HUDEP-2 (cell line): ENCODE results near the gene KRT83.
A peak's percentile ranks its signal among the peaks of the same experiment; 100 is the strongest.
"Not testable (repeated sequence)": the region's sequence is repeated elsewhere in the genome, so short reads cannot be mapped to it uniquely, and the experiment has no call there.

Experiments
- DNase-seq, 76 experiments: peaks; one replicate each; lab custom pipeline; 2025; ENCODE audit not compliant: unreplicated experiment in 76 of 76; lab: John Stamatoyannopoulos, UW

The KRT83 gene

DNA sequence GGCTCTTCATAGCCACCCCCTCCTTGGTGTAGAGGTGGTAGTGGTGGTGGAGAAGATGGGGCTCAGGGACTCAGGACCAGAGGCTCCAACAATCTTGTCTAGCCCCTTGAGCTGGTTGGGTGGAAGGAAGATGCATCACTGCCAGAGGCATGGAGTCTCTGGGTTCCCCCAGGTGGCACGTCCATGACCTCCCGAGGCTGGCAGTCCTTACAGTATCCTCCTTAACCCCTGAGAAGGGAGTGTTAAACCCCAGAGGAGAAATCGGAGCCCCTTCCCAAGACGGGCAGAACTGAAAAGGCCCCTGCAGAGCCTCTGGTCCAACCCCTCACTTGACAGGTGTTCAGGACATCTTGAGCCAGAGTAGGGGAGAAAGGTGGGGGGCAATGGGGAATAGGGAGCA, 9.1 kb downstream of the KRT83 start:
- no peak for DNase-seq

GRCh38 chr12:52311285-52311648, 9.9 kb downstream of the KRT83 start:
- DNase-seq, result no peak

GRCh38 chr12:52310622-52311284, 10.4 kb downstream of the KRT83 start:
- no peak for DNase-seq

DNA sequence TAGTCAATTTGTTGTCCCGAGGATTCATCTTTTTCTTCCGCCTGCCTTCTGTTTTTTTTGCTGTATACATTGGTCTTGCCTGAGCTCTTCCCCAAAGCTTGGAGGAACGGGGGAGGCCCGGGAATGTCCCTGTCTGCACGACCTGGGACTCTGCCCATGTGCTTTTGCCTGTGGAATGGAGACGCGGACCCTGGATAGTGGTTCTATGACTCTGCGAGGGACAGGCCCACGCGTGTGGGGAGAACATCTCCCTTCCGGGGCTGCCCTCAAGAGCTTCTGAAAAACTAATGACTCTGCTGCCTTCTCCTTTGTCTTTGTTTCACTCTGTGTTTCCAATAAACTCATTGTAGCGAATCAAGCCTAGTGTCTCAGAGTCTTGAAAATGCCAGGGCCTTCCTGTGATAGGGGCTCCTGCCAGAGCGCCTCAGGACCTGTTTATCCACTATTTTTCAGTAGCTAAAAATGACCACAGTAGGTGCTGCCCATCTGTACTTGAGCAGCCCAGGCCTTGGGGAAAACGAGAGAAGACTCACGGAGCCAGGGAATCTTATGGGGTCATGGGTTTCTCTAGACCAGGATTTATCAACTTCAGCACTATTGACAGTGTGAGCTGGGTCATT, 12.3 kb downstream of the KRT83 start:
- DNase-seq, result no peak

GRCh38 chr12:52307836-52308805, 13.1 kb downstream of the KRT83 start:
- DNase-seq, result peak in 9 of 76 experiments; percentile 1 to 13 (median 6)

DNA sequence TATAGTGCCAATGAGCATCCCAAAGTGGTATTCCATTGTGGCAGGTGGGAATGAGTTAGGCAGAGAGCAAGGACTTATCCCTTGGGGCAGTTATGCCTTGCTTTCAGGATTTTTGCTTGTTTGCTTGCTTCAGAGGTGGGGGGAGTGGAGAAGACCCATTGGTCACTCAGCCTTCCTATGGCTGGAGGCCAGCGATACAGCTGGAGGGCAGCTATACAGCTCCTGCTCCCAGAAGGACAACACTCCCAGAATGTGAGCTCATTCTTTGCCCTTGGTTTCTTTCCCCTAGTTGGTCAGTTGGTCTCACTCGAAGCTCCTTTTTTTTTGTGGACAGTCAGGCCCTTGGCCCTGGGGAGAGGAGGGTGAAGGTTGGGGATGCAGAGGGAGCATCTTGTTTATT, 14.5 kb downstream of the KRT83 start:
- no peak for DNase-seq

GRCh38 chr12:52305921-52306705, 15.1 kb downstream of the KRT83 start:
- peak in 1 of 76 experiments; percentile 4 for DNase-seq

DNA sequence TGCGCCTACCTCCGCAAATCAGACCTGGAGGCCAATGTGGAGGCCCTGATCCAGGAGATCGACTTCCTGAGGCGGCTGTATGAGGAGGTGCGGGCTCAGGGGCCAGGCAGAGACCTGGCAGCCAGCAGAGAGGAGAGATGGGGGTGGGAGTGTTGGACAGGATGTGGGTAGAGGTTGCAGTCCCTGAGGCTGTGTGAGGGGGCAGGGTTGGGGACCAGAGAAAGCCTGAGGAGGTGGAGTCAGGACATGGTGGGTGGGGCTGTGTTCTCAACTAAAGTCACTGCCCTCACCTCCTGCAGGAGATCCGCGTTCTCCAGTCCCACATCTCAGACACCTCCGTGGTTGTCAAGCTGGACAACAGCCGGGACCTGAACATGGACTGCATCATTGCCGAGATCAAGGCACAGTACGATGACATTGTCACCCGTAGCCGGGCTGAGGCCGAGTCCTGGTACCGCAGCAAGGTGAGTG, 16.2 kb downstream of the KRT83 start:
- DNase-seq, result not testable (repeated sequence)

DNA sequence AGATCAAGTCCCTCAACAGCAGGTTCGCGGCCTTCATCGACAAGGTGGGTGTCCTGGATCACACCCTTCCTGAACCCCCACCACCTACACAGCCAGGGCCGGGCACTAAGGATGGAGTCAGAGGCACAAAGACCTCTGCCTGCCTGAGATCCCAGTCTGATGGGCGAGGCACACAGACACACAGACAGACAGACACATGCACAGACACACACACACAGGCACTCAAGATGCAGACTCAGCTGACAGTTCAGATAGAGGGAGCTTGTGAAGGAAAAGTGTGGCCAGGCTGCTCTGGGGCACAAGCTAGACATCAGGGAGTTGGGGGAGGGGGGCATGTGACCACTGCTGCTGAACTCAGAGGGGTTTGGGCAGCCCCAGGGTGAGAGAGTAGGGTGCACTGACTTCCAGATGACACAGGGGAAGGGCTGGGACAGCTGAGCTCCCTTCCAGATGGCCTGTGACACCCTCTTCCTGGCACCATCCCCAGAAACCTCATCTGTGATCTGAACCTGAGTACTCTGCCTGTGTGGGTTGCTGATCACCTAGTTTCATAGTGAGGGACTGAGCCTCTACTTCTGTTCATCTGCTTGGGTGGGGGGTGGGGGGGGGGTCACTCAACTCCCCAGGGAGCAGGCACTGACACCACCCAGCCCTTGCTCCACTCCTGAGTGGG, 18.8 kb downstream of the KRT83 start:
- DNase-seq, result not testable (repeated sequence)

DNA sequence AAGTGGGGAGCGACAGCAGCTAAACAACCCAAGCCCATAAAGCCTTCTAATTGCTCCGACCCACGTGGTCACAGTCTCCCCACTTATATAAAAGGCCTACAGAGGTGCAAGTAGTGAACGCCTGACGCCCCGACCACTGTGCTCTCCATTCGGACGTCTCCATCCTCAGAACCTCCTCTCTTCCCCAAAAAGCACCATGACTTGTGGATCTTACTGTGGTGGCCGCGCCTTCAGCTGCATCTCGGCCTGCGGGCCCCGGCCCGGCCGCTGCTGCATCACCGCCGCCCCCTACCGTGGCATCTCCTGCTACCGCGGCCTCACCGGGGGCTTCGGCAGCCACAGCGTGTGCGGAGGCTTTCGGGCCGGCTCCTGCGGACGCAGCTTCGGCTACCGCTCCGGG, 19.5 kb downstream of the KRT83 start:
- DNase-seq, result not testable (repeated sequence)

DNA sequence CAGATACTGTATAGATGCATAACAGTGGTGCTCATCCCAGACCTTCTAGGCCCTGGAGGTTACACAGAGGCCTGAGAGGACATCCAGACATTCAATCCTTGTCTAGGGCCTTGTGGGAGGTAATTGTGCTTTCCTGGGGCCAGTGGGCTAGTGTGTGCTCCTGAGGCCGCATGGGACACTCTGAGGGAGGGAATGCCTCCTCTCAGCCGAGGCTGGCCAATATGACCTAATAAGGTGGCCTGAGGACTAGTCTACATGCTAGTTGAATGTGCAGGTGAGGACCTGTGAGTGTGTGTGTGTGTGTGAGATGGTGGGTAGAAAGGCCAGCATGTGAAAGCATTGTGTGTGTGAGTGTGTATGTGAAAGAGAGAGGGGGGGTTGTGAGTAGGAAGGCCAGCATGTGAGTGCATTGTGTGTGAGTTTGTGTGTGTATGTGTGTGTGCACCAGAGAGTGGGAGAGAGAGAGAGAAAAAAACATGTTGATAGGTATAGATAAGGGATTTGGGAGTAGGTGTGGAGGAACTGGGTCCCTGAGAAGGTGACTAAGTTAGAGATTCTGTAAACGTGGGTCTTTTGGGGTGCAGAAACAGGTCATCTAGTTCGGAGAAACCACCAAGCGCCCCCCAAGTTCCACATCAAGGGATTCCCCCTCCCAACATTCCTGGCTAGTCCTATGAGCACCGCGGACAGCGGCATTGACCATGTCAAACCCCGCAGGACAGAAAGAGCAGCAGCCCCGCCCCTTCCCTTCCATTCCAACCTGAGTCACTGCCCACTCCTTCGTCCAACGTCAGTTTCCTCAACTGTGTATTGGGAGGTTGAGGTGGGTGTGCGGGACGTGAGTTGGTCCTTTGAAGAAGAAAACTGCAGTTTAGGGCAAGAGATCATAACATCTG, 20.2 kb downstream of the KRT83 start:
- no peak for DNase-seq

- DNase-seq, result no peak
Observed at GRCh38 chr12:52298677-52299190, 22.5 kb downstream of the KRT83 start.

- DNase-seq, result no peak
Observed at GRCh38 chr12:52296572-52297215, 24.5 kb downstream of the KRT83 start.

GRCh38 chr12:52295663-52296062, 25.5 kb downstream of the KRT83 start:
- DNase-seq, result no peak

GRCh38 chr12:52294803-52295202, 26.4 kb downstream of the KRT83 start:
- DNase-seq, result no peak

DNA sequence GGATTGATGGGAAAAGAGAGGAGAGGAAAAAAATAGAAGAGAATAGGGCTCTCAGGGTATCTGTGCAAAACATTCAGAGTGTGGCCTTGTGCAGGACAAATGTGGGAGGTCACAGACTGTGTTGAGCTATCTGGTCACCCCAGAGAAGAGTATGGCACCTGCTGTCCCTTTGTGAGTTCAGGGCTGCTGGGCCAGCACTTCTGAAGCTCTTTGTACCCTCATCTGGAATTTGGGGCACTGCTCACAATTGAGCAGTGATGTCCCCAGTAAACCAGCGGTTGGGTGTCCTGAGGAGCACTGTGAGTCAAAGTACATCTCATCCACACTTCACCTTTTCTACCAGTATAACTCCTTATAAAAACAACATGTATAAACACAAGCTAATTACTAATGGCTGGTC, 27.3 kb downstream of the KRT83 start:
- DNase-seq, result no peak

- no peak for DNase-seq
Observed at GRCh38 chr12:52291267-52291935, 29.8 kb downstream of the KRT83 start, which contains the start of gene KRT81. KRT81 (minus strand) TSS chr12:52291534; CDS start chr12:52291465, 69 bp downstream.
